K562 (cell line): ENCODE results near the gene EML6. TPM values are rescaled to one million over a fixed set of nuclear protein-coding genes. Genes with fewer than 3 reads are reported as not detected.
"Not testable (repeated sequence)": the region's sequence is repeated elsewhere in the genome, so short reads cannot be mapped to it uniquely, and the experiment has no call there.

Source experiments
- ATAC-seq: fragments of 200-7000 bp; cut with Tn5 transposase; 3 replicates; pipeline ENCODE4 v1.9.1; 2020; ENCODE audit warnings: moderate library complexity
- BruUV-seq: library from RNA; stranded (reverse); fragments of 400-500 nt; replicated peaks from 2 replicates; lab custom pipeline; 2021; lab: Mats Ljungman, UMichigan
- CTCF ChIA-PET: fragments of 300-600 bp; formaldehyde crosslinking; extraction: SDS; loops from one replicate; lab custom pipeline; 2021; ENCODE audit warnings: low intra/inter-chr PET ratio; lab: Yijun Ruan, JAX
- POLR2A ChIA-PET: fragments of 300-600, 350-650 bp; sonication (Branson Sonifier 250); formaldehyde crosslinking; extraction: SDS; loops from one replicate; lab custom pipeline; 2021; ENCODE audit warnings: antibody characterized with exemption, inconsistent platforms; lab: Yijun Ruan, JAX
- DNase-seq, 4 experiments: peaks; one replicate each; pipeline versions ENCODE4 v3.0.0 to v3.0.0-alpha.2; 2011 to 2018; ENCODE audit warnings: low spot score in 3 of 4, mixed read lengths in 3 of 4; ENCODE audit errors: extremely low read depth in 1 of 4
- FAIRE-seq: peaks from 2 replicates; lab custom pipeline; 2011; peaks lifted over from hg19 to GRCh38; lab: Jason Lieb, UNC
- H2AFZ ChIP-seq: 2 replicates; pipeline ENCODE4 v1.6.0; 2011; ENCODE audit warnings: low read depth, low read length, control low read depth, inconsistent platforms
- H3K27ac ChIP-seq: fragments of 200-600 bp; 3 replicates; pipeline ENCODE4 v1.8.0; 2011; ENCODE audit warnings: low read depth, mild to moderate bottlenecking, control low read depth, inconsistent platforms, low read length, moderate library complexity, mixed read lengths; ENCODE audit errors: extremely low read depth
- H3K27me3 ChIP-seq, 2 experiments: fragments of 300-600 bp in 1 of 2; 2 replicates in 1 of 2; 3 replicates in 1 of 2; pipeline versions ENCODE4 v1.6.0 to v1.8.0; 2011; ENCODE audit warnings: inconsistent platforms in 2 of 2, low read length in 2 of 2, mild to moderate bottlenecking in 1 of 2, mixed read lengths in 1 of 2, moderate library complexity in 1 of 2; ENCODE audit not compliant: control insufficient read depth in 2 of 2, insufficient read depth in 2 of 2
- H3K36me3 ChIP-seq: fragments of 300-600 bp; 3 replicates; pipeline ENCODE4 v1.8.0; 2011; ENCODE audit warnings: mild to moderate bottlenecking, low read length, inconsistent platforms; ENCODE audit not compliant: control insufficient read depth, insufficient read depth
- H3K4me1 ChIP-seq, 2 experiments: fragments of 200-600 bp in 1 of 2; replicated peaks in 1 of 2; 2 replicates in 1 of 2; 3 replicates in 1 of 2; pipeline versions ENCODE4 v1.5.1 to v1.8.0; 2011; ENCODE audit warnings: inconsistent platforms in 2 of 2, low read length in 2 of 2, mild to moderate bottlenecking in 1 of 2, mixed read lengths in 1 of 2, moderate library complexity in 1 of 2; ENCODE audit not compliant: control insufficient read depth in 2 of 2, insufficient read depth in 2 of 2
- H3K4me2 ChIP-seq: 2 replicates; pipeline ENCODE4 v1.6.1; 2011; ENCODE audit warnings: low read length, control low read depth, inconsistent platforms, mixed read lengths; ENCODE audit not compliant: insufficient read depth
- H3K4me3 ChIP-seq: fragments of 200-600 bp; sonication (generic), shearing (Covaris generic); 2 replicates; pipeline ENCODE4 v1.5.1; 2016; ENCODE audit warnings: control low read depth, inconsistent platforms
- H3K79me2 ChIP-seq: fragments of 200-600 bp; 3 replicates; pipeline ENCODE4 v1.8.0; 2011; ENCODE audit warnings: low read length, inconsistent platforms; ENCODE audit not compliant: control insufficient read depth, insufficient read depth
- H3K9ac ChIP-seq, 2 experiments: 2 replicates each; pipeline versions ENCODE4 v1.6.0 to v1.6.1; 2011; ENCODE audit warnings: low read depth in 2 of 2, low read length in 2 of 2, control low read depth in 1 of 2, inconsistent platforms in 1 of 2, mild to moderate bottlenecking in 1 of 2, mixed read lengths in 1 of 2; ENCODE audit not compliant: insufficient read depth in 1 of 2
- H3K9me1 ChIP-seq: one replicate; pipeline ENCODE4 v1.6.0; 2011; ENCODE audit warnings: inconsistent platforms, mild to moderate bottlenecking, low read length, moderate library complexity; ENCODE audit not compliant: control insufficient read depth, insufficient read depth
- H3K9me3 ChIP-seq: replicated peaks from 2 replicates; pipeline ENCODE4 v1.5.1; 2011; ENCODE audit warnings: low read depth, low read length, inconsistent platforms; ENCODE audit not compliant: control insufficient read depth, insufficient read depth
- H4K20me1 ChIP-seq: replicated peaks from 2 replicates; pipeline ENCODE4 v1.6.1; 2011; ENCODE audit warnings: low read length, inconsistent platforms, mixed read lengths; ENCODE audit not compliant: control insufficient read depth, insufficient read depth
- HMGN3 ChIP-seq: IDR thresholded peaks from 2 replicates; pipeline ENCODE4 v1.6.1; 2011; ENCODE audit warnings: borderline replicate concordance, low read depth, mild to moderate bottlenecking, mixed read lengths, low read length; ENCODE audit not compliant: insufficient read length; ENCODE audit errors: extremely low read depth
- MTA1 ChIP-seq: fragments of 450-650 bp; IDR thresholded peaks from 2 replicates; pipeline ENCODE4 v1.6.1; 2017; ENCODE audit warnings: borderline replicate concordance
- NCOA1 ChIP-seq: fragments of 450-650 bp; IDR thresholded peaks from 2 replicates; pipeline ENCODE4 v1.6.1; 2016; ENCODE audit warnings: low read depth
- TSC22D4 ChIP-seq: fragments of 450-650 bp; IDR thresholded peaks from 2 replicates; pipeline ENCODE4 v1.6.1; 2016; ENCODE audit warnings: missing genetic modification characterization, missing biosample characterization, control low read depth
- ZNF507 ChIP-seq: conservative IDR thresholded peaks from 2 replicates; pipeline ENCODE4 v1.6.1; 2017; ENCODE audit warnings: missing genetic modification characterization, missing compliant biosample characterization
- ZNF551 ChIP-seq: fragments of 250-450 bp; sonication (Bioruptor Pico); IDR thresholded peaks from 2 replicates; pipeline ENCODE4 v1.5.0; 2021; ENCODE audit warnings: mild to moderate bottlenecking, moderate library complexity
- WGBS: fragments of 100-300 bp; shearing (Covaris generic); methylation state at CpG from one replicate; pipeline ENCODE4 v1.1.6; 2016; ENCODE audit warnings: low coverage, mixed read lengths; ENCODE audit not compliant: insufficient coverage; ENCODE audit errors: missing lambda C conversion rate; 5-methylcytosine and 5-hydroxymethylcytosine counted together
- in situ Hi-C: fragments of 300-500 bp; cut with MboI; formaldehyde crosslinking; loops from 4 replicates; pipeline ENCODE4 v1.15.0; 2018; ENCODE audit warnings: inconsistent platforms, mixed read lengths
- intact Hi-C: fragments of 100-400 bp; cut with micrococcal nuclease; formaldehyde crosslinking; loops from 2 replicates; pipeline ENCODE4 v1.14.2; 2022
- polyA plus RNA-seq, 8 experiments: library from polyadenylated mRNA; depleted of rRNA in 4 of 8; stranded (reverse) in 5 of 8; unstranded in 3 of 8; fragments of >200 nt; fragmentation: Nextera tagmentation in 2 of 8; fragmentation: Illumina TruSeq in 1 of 8; extraction: Ambion mirVana in 2 of 8; extraction: Trizol in 1 of 8; gene quantifications; 2 replicates each; pipeline versions ENCODE4 v1.2.1 to v1.2.3, GENCODE V29; 2011 to 2014; ENCODE audit warnings: inconsistent platforms in 1 of 8, missing spikeins in 1 of 8
- total RNA-seq, 7 experiments: library from RNA; depleted of rRNA in 6 of 7; stranded (reverse); fragments of >200 nt in 6 of 7; fragmentation: Illumina TruSeq in 2 of 7; extraction: Trizol in 2 of 7; gene quantifications; 2 replicates each; pipeline versions ENCODE4 v1.2.1 to v1.2.3, GENCODE V29; 2011 to 2021; ENCODE audit warnings: low replicate concordance in 1 of 7
- TF ChIP-seq, protein P1 (sequence below): fragments of 450-650 bp; IDR thresholded peaks from 2 replicates; pipeline ENCODE4 v1.7.0; 2016; ENCODE audit warnings: borderline replicate concordance

EML6 gene
- total and polyA plus RNA-seq, 9 of the 15 experiments (the other 6 are each of a cell fraction or from before 2014, with no cell fraction given) = 0.07 to 0.56 (median 0.25) TPM

GRCh38 chr2:54695378-54695777 is 28.1 kb upstream of the EML6 start:
- Histone ChIP-seq H3K9ac (no peak overlapping the region), H3K9me3 (no peaks in the 10 kb centered on the region), H4K20me1 (no peaks in the 10 kb centered on the region), H3K27me3 (no peaks in the 10 kb centered on the region; a peak in 3 of 5 replicates), H3K4me3 (no peak overlapping the region), H3K4me2 (no peak overlapping the region), H3K79me2 (no peaks in the 10 kb centered on the region), H3K27ac (no peak overlapping the region), H3K36me3 (no peaks in the 10 kb centered on the region), H3K9me1 (no peaks in the 10 kb centered on the region), H3K4me1 (peaks cover 2 to 9% of the 10 kb centered on the region in 2 experiments; a peak in 4 of 5 replicates), H2AFZ (no peak overlapping the region)
- peak; percentile 29; the same call in 1 of the 3 replicates for ATAC-seq
- in situ Hi-C loops (no loop called here), intact Hi-C loops (no loop called here)
- POLR2A ChIA-PET = interaction anchor here (0.6 kb wide), 2 partner anchors 9 to 431 kb away, joined by 3 read pairs; no protein-coding TSS in a partner anchor
- BruUV-seq = no TSS peak
- 13% methylated on average over 4 of the region's 4 CpGs for WGBS
- TF ChIP-seq TSC22D4 (tag) = no peak
- TF ChIP-seq NCOA1 = no peak
- TF ChIP-seq, protein P1, sequence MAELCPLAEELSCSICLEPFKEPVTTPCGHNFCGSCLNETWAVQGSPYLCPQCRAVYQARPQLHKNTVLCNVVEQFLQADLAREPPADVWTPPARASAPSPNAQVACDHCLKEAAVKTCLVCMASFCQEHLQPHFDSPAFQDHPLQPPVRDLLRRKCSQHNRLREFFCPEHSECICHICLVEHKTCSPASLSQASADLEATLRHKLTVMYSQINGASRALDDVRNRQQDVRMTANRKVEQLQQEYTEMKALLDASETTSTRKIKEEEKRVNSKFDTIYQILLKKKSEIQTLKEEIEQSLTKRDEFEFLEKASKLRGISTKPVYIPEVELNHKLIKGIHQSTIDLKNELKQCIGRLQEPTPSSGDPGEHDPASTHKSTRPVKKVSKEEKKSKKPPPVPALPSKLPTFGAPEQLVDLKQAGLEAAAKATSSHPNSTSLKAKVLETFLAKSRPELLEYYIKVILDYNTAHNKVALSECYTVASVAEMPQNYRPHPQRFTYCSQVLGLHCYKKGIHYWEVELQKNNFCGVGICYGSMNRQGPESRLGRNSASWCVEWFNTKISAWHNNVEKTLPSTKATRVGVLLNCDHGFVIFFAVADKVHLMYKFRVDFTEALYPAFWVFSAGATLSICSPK = no peak
- no peak for DNase-seq
- CTCF ChIA-PET = no interaction called here
- no peak for FAIRE-seq

GRCh38 chr2:54697934-54698333 is 25.5 kb upstream of the EML6 start:
- no TSS peak for BruUV-seq
- intact Hi-C loops = no loop called here
- POLR2A ChIA-PET = no interaction called here
- H3K9me1 ChIP-seq = no peaks in the 10 kb centered on the region
- ATAC-seq = no peak
- TF ChIP-seq ZNF551 (CRISPR knock-in tag) = no peak
- TF ChIP-seq ZNF507 (tag) = peak; percentile 92
- TF ChIP-seq MTA1 = no peak
- TF ChIP-seq HMGN3 = no peak
- TF ChIP-seq, all 486 proteins: peak for 1
- WGBS = 0% methylated on average over 1 of the region's 1 CpG
- CTCF ChIA-PET = no interaction called here
- Histone ChIP-seq H3K36me3 (no peaks in the 10 kb centered on the region), H4K20me1 (no peaks in the 10 kb centered on the region), H3K27ac (no peak overlapping the region), H3K9me3 (no peaks in the 10 kb centered on the region), H3K79me2 (no peaks in the 10 kb centered on the region), H3K4me2 (no peak overlapping the region), H3K4me3 (no peak overlapping the region), H2AFZ (no peak overlapping the region), H3K27me3 (no peaks in the 10 kb centered on the region; a peak in 2 of 5 replicates), H3K9ac (no peak overlapping the region), H3K4me1 (peaks cover 0 to 2% of the 10 kb centered on the region in 2 experiments; a peak in 1 of 5 replicates)
- no peak for DNase-seq
- FAIRE-seq = no peak
- in situ Hi-C loops = no loop called here

- POLR2A ChIA-PET, DNase-seq, H3K79me2 ChIP-seq, ATAC-seq, H3K4me1 ChIP-seq, in situ Hi-C loops, H3K4me2 ChIP-seq, H3K9me1 ChIP-seq, BruUV-seq, FAIRE-seq, H3K27me3 ChIP-seq, H3K4me3 ChIP-seq, CTCF ChIA-PET, intact Hi-C loops, H3K9ac ChIP-seq, H4K20me1 ChIP-seq, H3K27ac ChIP-seq, H3K9me3 ChIP-seq, H2AFZ ChIP-seq, H3K36me3 ChIP-seq: not testable (repeated sequence)
- whole genome bisulfite sequencing = 27% methylated on average over 10 of the region's 37 CpGs
Observed at GRCh38 chr2:54698926-54699325, 24.5 kb upstream of the EML6 start.
